Adrenal gland (tissue), 12 donors: ENCODE measurements around the gene DHX32. TPM values are rescaled to one million over a fixed set of nuclear protein-coding genes. Genes with fewer than 3 reads are reported as not detected.

Experiments used
- DNase-seq, 7 donors: peaks; one replicate each; pipeline ENCODE4 v3.0.0-alpha.2; 2019 to 2020
- H3K27ac ChIP-seq, 5 donors: fragments of 200-600 bp; sonication (generic) in 4 of 5; 1 replicate in 3 of 5; 2 replicates in 2 of 5; pipeline versions ENCODE4 v1.5.1 to v1.8.0; 2016 to 2020; ENCODE audit warnings: mild to moderate bottlenecking in 1 of 5
- H3K27me3 ChIP-seq: fragments of 200-600 bp; 2 replicates; pipeline ENCODE4 v1.8.0; 2021
- H3K36me3 ChIP-seq, 2 donors: fragments of 200-600 bp; replicated peaks in 1 of 2; 1 replicate in 1 of 2; 2 replicates in 1 of 2; pipeline versions ENCODE4 v1.5.1 to v1.8.0; 2018 to 2022
- H3K4me1 ChIP-seq, 2 donors: fragments of 200-600 bp; replicated peaks in 1 of 2; 1 replicate in 1 of 2; 2 replicates in 1 of 2; pipeline versions ENCODE4 v1.5.1 to v1.8.0; 2018 to 2021
- H3K4me3 ChIP-seq, 4 donors: fragments of 200-600 bp; sonication (generic) in 3 of 4; one replicate each; pipeline ENCODE4 v1.5.1; 2016 to 2018
- H3K9me3 ChIP-seq, 3 donors: fragments of 200-600 bp; sonication (generic) in 1 of 3; replicated peaks in 1 of 3; 1 replicate in 2 of 3; 2 replicates in 1 of 3; pipeline versions ENCODE4 v1.5.1 to v1.8.0; 2016 to 2021
- CTCF ChIP-seq, 6 experiments: fragments of 450-650 bp in 4 of 6; fragments of 200-600 bp in 2 of 6; sonication (generic) in 1 of 6; IDR thresholded peaks; 1 replicate in 5 of 6; 2 replicates in 1 of 6; pipeline versions ENCODE4 v1.5.1 to v1.8.0; 2016 to 2021; ENCODE audit warnings: antibody characterized with exemption in 6 of 6, mild to moderate bottlenecking in 2 of 6, moderate library complexity in 1 of 6
- POLR2A ChIP-seq, 2 donors: fragments of 450-650 bp; IDR thresholded peaks; one replicate each; pipeline ENCODE4 v1.6.1; 2017; ENCODE audit warnings: antibody characterized with exemption in 2 of 2, mild to moderate bottlenecking in 2 of 2, moderate library complexity in 1 of 2
- WGBS, 4 donors: extraction: QIAGEN DNeasy Blood & Tissue Kit in 2 of 4; methylation state at CpG; one replicate each; pipeline versions ENCODE4 v1.1.5 to v1.1.7; 2013 to 2017; 5-methylcytosine and 5-hydroxymethylcytosine counted together
- intact Hi-C, 2 donors: fragments of 100-400 bp; cut with DNase I; formaldehyde crosslinking; loops; one replicate each; pipeline versions ENCODE4 v1.14.1 to v1.15.0; 2022 to 2023
- polyA plus RNA-seq, 3 donors: library from polyadenylated mRNA; stranded (reverse); fragments of 200-250 nt in 2 of 3; fragments of 350-450 nt in 1 of 3; fragmentation: Illumina TruSeq in 1 of 3; extraction: RNeasy Lipid Tissue Mini Kit (QIAGEN cat#74804) in 1 of 3; gene quantifications; one replicate each; pipeline ENCODE4 v1.2.3, GENCODE V29; 2013 to 2014
- total RNA-seq, 9 donors: library from RNA; depleted of rRNA in 4 of 9; stranded (reverse); fragments of >200 nt in 4 of 9; fragments of 120-200 nt in 1 of 9; fragmentation: NEBNext Ultra II Directional in 1 of 9; extraction: Animal tissue kit (Norgen Biotek cat#: 25700) in 1 of 9; gene quantifications; one replicate each; pipeline versions ENCODE4 v1.1.0 to v1.2.4, GENCODE V29; 2013 to 2023
- donor health status: healthy with polysubstance abuse.
- donor health status: Bipolar disorder and iron deficiency.
- donor health status: DM: yes; HTN: yes; CAD: no.
- donor health status: DM: no; HTN: no; CAD: no.
- donor health status: DM: no; HTN: no; CAD: no.
- donor health status: DM: yes; HTN: yes; CAD: no.

The DHX32 gene
- total and polyA plus RNA-seq, 12 donors = 22.0 to 100 (median 39.2) TPM

GRCh38 chr10:125797424-125797823, 83.7 kb downstream of the DHX32 start:
- WGBS, 4 donors = 92 to 95% (median 94%) methylated on average over 8 of the region's 8 CpGs
- intact Hi-C loops = no loop called here
- Histone ChIP-seq H3K4me3 (no peak overlapping the region), H3K27ac (no peak overlapping the region), H3K27me3 (no peaks in the 10 kb centered on the region), H3K9me3 (no peaks in the 10 kb centered on the region), H3K4me1 (no peaks in the 10 kb centered on the region), H3K36me3 (peaks cover 0 to 34% of the 10 kb centered on the region in 2 donors)
- no peak for DNase-seq
- no peak for TF ChIP-seq POLR2A (IDR thresholded peaks at IDR 0.05)
- TF ChIP-seq CTCF (IDR thresholded peaks at IDR 0.05) = no peak

DNA sequence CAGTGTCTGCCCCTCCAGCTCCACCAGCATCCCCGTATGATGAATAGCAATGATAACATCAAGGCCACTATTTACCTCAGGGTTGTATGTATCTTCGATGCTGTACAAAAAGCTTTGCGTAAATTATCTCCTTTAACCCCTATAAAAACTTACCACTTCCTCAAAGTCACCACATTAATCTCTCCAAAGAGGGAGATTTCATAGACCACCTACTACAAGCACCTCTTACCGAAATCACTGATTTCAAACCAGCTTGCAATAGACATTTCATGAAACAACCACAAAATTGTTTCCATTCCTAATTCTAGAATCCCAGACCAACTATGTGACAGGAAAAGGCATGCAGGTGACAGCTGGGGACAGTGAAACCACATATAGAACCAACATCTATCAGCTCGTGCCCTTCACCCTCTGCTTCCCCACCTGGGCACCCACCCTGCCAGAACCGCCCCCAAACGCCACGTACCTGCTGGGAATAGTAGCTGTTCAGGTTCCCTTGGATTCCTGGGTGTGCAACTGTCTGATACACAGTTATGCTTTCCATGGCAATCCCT, 85.4 kb downstream of the DHX32 start:
- Histone ChIP-seq H3K4me3 (no peak overlapping the region), H3K27ac (no peak overlapping the region), H3K4me1 (no peaks in the 10 kb centered on the region), H3K36me3 (peaks cover 0 to 42% of the 10 kb centered on the region in 2 donors), H3K27me3 (no peaks in the 10 kb centered on the region), H3K9me3 (no peaks in the 10 kb centered on the region)
- no peak for DNase-seq
- intact Hi-C loops = no loop called here
- TF ChIP-seq CTCF (IDR thresholded peaks at IDR 0.05) = no peak
- no peak for TF ChIP-seq POLR2A (IDR thresholded peaks at IDR 0.05)
- 81 to 93% (median 88%) methylated on average over 8 of the region's 8 CpGs for WGBS, 4 donors

GRCh38 chr10:125795128-125795527, 86.0 kb downstream of the DHX32 start:
- Histone ChIP-seq H3K9me3 (no peaks in the 10 kb centered on the region), H3K4me3 (no peak overlapping the region), H3K27ac (no peak overlapping the region), H3K27me3 (no peaks in the 10 kb centered on the region), H3K36me3 (peaks cover 0 to 42% of the 10 kb centered on the region in 2 donors), H3K4me1 (no peaks in the 10 kb centered on the region)
- TF ChIP-seq CTCF (IDR thresholded peaks at IDR 0.05) (no peak), POLR2A (IDR thresholded peaks at IDR 0.05) (no peak)
- 91 to 93% (median 91%) methylated on average over 2 of the region's 2 CpGs; no CpG with 5 or more reads in 1 of the 4 donors for WGBS, 4 donors
- intact Hi-C loops = no loop called here
- DNase-seq = no peak

- Histone ChIP-seq H3K9me3 (no peaks in the 10 kb centered on the region), H3K4me1 (no peaks in the 10 kb centered on the region), H3K36me3 (peaks cover 0 to 48% of the 10 kb centered on the region in 2 donors), H3K27ac (no peak overlapping the region), H3K27me3 (no peaks in the 10 kb centered on the region), H3K4me3 (no peak overlapping the region)
- intact Hi-C loops = no loop called here
- 88 to 93% (median 92%) methylated on average over 9 to 14 of the region's 14 CpGs for WGBS, 4 donors
- DNase-seq = no peak
- TF ChIP-seq POLR2A (IDR thresholded peaks at IDR 0.05) (no peak), CTCF (IDR thresholded peaks at IDR 0.05) (no peak)
These were observed 88.5 kb downstream of the DHX32 start for GRCh38 chr10:125792342-125793300.
